NCI-H2029 treated with DMSO at 0.1 percent for 48 hours (cell line): ENCODE measurements around the gene WHRN.

Experiments used
- DNase-seq: peaks from one replicate; lab custom pipeline; 2025; lab: John Stamatoyannopoulos, UW

The WHRN gene

GRCh38 chr9:114378016-114378415, 127.3 kb downstream of the WHRN start:
- no peak for DNase-seq

- no peak for DNase-seq
Observed at GRCh38 chr9:114376586-114377445, 128.5 kb downstream of the WHRN start.

- DNase-seq = no peak
Observed at GRCh38 chr9:114375386-114376175, 129.7 kb downstream of the WHRN start.

- DNase-seq = no peak
Observed at GRCh38 chr9:114374936-114375335, 130.3 kb downstream of the WHRN start.

GRCh38 chr9:114373960-114374730, 131.1 kb downstream of the WHRN start:
- no peak for DNase-seq

- no peak for DNase-seq
Observed at GRCh38 chr9:114372921-114373448, 132.3 kb downstream of the WHRN start.

- no peak for DNase-seq
Observed at GRCh38 chr9:114371973-114372917, 133.0 kb downstream of the WHRN start.

GRCh38 chr9:114371343-114371944, 133.8 kb downstream of the WHRN start:
- no peak for DNase-seq

GRCh38 chr9:114370968-114371320, 134.3 kb downstream of the WHRN start:
- no peak for DNase-seq

GRCh38 chr9:114370251-114370967, 134.9 kb downstream of the WHRN start:
- DNase-seq = no peak

- no peak for DNase-seq
Observed at GRCh38 chr9:114369216-114370130, 135.8 kb downstream of the WHRN start.

- DNase-seq = no peak
Observed at GRCh38 chr9:114367772-114368569, 137.3 kb downstream of the WHRN start.

- no peak for DNase-seq
Observed at GRCh38 chr9:114367366-114367765, 137.9 kb downstream of the WHRN start.

- DNase-seq = no peak
Observed at GRCh38 chr9:114366334-114367128, 138.7 kb downstream of the WHRN start.

GRCh38 chr9:114365194-114365593, 140.1 kb downstream of the WHRN start:
- no peak for DNase-seq

GRCh38 chr9:114364134-114365041, 140.9 kb downstream of the WHRN start:
- no peak for DNase-seq
